NT2/D1 (cell line): ENCODE data around the gene SMIM22.

Experiments used
- DNase-seq: peaks from one replicate; pipeline ENCODE4 v3.0.0-alpha.2; 2011; ENCODE audit warnings: low read depth, low spot score
- H3K27me3 ChIP-seq: 2 replicates; pipeline ENCODE4 v1.6.0; 2011; ENCODE audit warnings: mild to moderate bottlenecking; ENCODE audit not compliant: insufficient read length, insufficient read depth
- H3K36me3 ChIP-seq: 2 replicates; pipeline ENCODE4 v1.6.1; 2011; ENCODE audit warnings: mild to moderate bottlenecking, low read length, mixed read lengths; ENCODE audit not compliant: insufficient read depth, insufficient read length
- H3K4me1 ChIP-seq: 2 replicates; pipeline ENCODE4 v1.5.1; 2011; ENCODE audit not compliant: insufficient read depth, insufficient read length
- H3K4me3 ChIP-seq: 2 replicates; pipeline ENCODE4 v1.5.1; 2011; ENCODE audit warnings: low read depth; ENCODE audit not compliant: insufficient read length
- H3K9ac ChIP-seq: 2 replicates; pipeline ENCODE4 v1.6.0; 2011; ENCODE audit warnings: low read depth; ENCODE audit not compliant: insufficient read length
- H3K9me3 ChIP-seq: 2 replicates; pipeline ENCODE4 v1.5.1; 2011; ENCODE audit warnings: mild to moderate bottlenecking, low read length; ENCODE audit not compliant: insufficient read depth
- SUZ12 ChIP-seq: IDR thresholded peaks from 2 replicates; pipeline ENCODE4 v1.6.1; 2011; ENCODE audit not compliant: insufficient read length, insufficient read depth; ENCODE audit errors: extremely low read depth
- YY1 ChIP-seq: IDR thresholded peaks from 2 replicates; pipeline ENCODE4 v1.6.1; 2011; ENCODE audit not compliant: insufficient read length, insufficient read depth
- ZNF274 ChIP-seq: IDR thresholded peaks from 2 replicates; pipeline ENCODE4 v1.6.1; 2011; ENCODE audit warnings: mild to moderate bottlenecking, low read depth, low read length

Gene SMIM22

DNA sequence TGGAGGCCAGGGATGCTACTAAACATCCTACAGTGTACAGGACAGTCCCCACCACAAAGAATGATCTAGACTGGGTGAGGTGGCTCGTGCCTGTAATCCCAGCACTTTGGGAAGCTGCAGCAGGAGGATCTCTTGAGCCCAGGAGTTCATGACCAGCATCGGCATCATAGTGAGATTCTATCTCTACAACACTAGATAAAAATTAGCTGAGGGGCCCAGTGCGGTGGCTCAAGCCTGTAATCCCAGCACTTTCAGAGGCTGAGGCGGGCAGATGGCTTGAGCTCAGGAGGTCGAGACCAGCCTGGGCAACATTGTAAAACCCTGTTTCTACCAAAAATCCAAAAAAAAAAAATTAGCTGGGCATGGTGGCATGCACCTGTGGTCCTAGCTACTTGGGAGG is 22.8 kb upstream of the SMIM22 start:
- no peak overlapping the region for H3K9ac ChIP-seq
- no peak for TF ChIP-seq ZNF274
- TF ChIP-seq YY1: no peak
- no peak for TF ChIP-seq SUZ12
- H3K9me3 ChIP-seq: peaks cover 6% of the 10 kb centered on the region; the same call in 1 of the 2 replicates
- no peak overlapping the region for H3K4me3 ChIP-seq
- no peaks in the 10 kb centered on the region for H3K36me3 ChIP-seq
- peaks cover 5% of the 10 kb centered on the region for H3K4me1 ChIP-seq
- no peak for DNase-seq
- no peaks in the 10 kb centered on the region for H3K27me3 ChIP-seq

DNA sequence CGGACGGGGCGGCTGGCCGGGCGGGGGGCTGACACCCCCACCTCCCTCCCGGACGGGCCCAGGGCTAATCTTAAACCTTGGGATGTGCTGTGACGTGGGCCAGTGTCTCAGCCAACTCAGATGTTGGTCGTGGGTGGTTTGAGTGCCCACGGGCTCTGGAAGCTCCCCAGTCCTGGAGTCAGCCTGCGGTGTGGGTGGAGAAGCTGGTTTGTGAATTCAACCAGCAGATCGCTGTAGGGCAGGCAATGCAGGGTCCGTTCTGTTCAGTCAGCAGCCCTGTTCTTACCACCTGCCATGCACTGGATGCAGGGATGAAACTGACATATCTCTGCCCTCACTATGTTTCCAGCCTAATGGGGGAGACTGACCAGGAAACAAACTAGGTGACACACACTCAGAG is 20.2 kb upstream of the SMIM22 start:
- Histone ChIP-seq H3K27me3 (no peaks in the 10 kb centered on the region), H3K9me3 (peaks cover 6% of the 10 kb centered on the region; the same call in 1 of the 2 replicates), H3K36me3 (no peaks in the 10 kb centered on the region), H3K9ac (no peak overlapping the region), H3K4me3 (no peak overlapping the region), H3K4me1 (no peaks in the 10 kb centered on the region)
- DNase-seq: no peak
- TF ChIP-seq ZNF274 (no peak), SUZ12 (no peak), YY1 (no peak)

GRCh38 chr16:4776141-4776705 is 18.9 kb upstream of the SMIM22 start:
- peaks cover 6% of the 10 kb centered on the region; the same call in 1 of the 2 replicates for H3K9me3 ChIP-seq
- DNase-seq: no peak
- no peaks in the 10 kb centered on the region for H3K4me1 ChIP-seq
- no peaks in the 10 kb centered on the region for H3K36me3 ChIP-seq
- H3K27me3 ChIP-seq: no peaks in the 10 kb centered on the region
- no peak for TF ChIP-seq YY1
- TF ChIP-seq ZNF274: no peak
- no peak for TF ChIP-seq SUZ12
- no peak overlapping the region for H3K4me3 ChIP-seq
- no peak overlapping the region for H3K9ac ChIP-seq

DNA sequence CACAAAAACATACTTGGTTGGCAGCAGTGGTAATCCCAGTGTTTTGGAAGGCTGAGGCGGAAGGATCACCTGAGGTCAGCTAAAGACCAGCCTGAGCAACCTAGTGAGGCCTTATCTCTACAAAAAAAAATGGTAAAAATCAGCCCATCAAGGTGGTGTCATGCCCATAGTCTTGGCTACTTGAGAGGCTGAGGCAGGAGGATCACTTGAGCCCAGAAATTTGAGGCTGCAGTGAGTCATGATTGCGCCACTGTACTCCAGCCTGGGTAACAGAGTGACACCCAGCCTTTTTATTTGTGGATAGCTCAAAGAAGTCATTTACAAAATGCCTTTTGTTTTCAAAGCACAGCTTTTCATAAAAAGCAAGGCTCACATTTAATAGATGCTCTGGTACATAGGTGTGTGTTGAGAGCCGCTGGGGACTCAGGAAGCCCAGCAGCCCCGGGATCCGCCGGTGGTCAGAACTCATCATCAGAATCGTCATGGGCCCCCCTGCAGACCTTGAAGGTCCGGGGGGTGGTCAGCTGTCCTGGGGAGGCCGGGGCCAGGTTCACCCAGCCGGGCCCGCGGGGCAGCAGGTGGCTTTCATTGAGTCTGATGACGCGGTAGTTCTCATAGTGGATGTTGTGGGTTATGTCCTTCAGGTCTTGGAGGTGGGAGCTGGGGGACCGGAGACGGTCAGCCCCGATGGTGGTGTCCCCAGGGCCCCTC is 17.7 kb upstream of the SMIM22 start:
- TF ChIP-seq SUZ12 (no peak), ZNF274 (no peak), YY1 (no peak)
- H3K27me3 ChIP-seq: no peaks in the 10 kb centered on the region
- no peak overlapping the region for H3K4me3 ChIP-seq
- H3K36me3 ChIP-seq: no peaks in the 10 kb centered on the region
- H3K9ac ChIP-seq: no peak overlapping the region
- no peak for DNase-seq
- no peaks in the 10 kb centered on the region for H3K4me1 ChIP-seq
- H3K9me3 ChIP-seq: peaks cover 6% of the 10 kb centered on the region; the same call in 1 of the 2 replicates

GRCh38 chr16:4778050-4778392 is 17.1 kb upstream of the SMIM22 start:
- Histone ChIP-seq H3K9me3 (peaks cover 6% of the 10 kb centered on the region; the same call in 1 of the 2 replicates), H3K4me1 (no peaks in the 10 kb centered on the region), H3K36me3 (no peaks in the 10 kb centered on the region), H3K9ac (no peak overlapping the region), H3K4me3 (no peak overlapping the region), H3K27me3 (no peaks in the 10 kb centered on the region)
- TF ChIP-seq ZNF274 (no peak), SUZ12 (no peak), YY1 (no peak)
- DNase-seq: no peak

- Histone ChIP-seq H3K4me1 (peaks cover 6% of the 10 kb centered on the region), H3K27me3 (no peaks in the 10 kb centered on the region), H3K4me3 (no peak overlapping the region), H3K9ac (no peak overlapping the region), H3K36me3 (no peaks in the 10 kb centered on the region), H3K9me3 (peaks cover 2% of the 10 kb centered on the region; the same call in 1 of the 2 replicates)
- no peak for DNase-seq
- TF ChIP-seq YY1 (no peak), ZNF274 (no peak), SUZ12 (no peak)
These were observed 14.9 kb upstream of the SMIM22 start for GRCh38 chr16:4780235-4780634.

GRCh38 chr16:4783251-4783950 is 11.8 kb upstream of the SMIM22 start:
- TF ChIP-seq ZNF274: no peak
- TF ChIP-seq YY1: no peak
- TF ChIP-seq SUZ12: no peak
- no peak for DNase-seq
- Histone ChIP-seq H3K36me3 (no peaks in the 10 kb centered on the region), H3K9me3 (no peaks in the 10 kb centered on the region), H3K27me3 (no peaks in the 10 kb centered on the region), H3K4me1 (peaks cover 19% of the 10 kb centered on the region), H3K9ac (no peak overlapping the region), H3K4me3 (no peak overlapping the region)
